Activated CD4-positive, alpha-beta T cell treated with anti-CD3 and anti-CD28 coated beads, Interleukin-2, amount 50 U/mL, for 4 hours (primary cell): ENCODE results near the gene TNFRSF19.

Experiments
- DNase-seq, 2 experiments: peaks; one replicate each; pipeline ENCODE4 v3.0.0-alpha.2; 2020

TNFRSF19 gene

GRCh38 chr13:23724196-23724970, 154.2 kb downstream of the TNFRSF19 start:
- no peak for DNase-seq
